Measurements from ENCODE around the gene EML4. TPM values are rescaled to one million over a fixed set of nuclear protein-coding genes. Genes with fewer than 3 reads are reported as not detected.

Gene EML4
- polyA plus RNA-seq, 1 of the 3 experiments (the other 2 are of a cell fraction): 35.0 TPM

DNA sequence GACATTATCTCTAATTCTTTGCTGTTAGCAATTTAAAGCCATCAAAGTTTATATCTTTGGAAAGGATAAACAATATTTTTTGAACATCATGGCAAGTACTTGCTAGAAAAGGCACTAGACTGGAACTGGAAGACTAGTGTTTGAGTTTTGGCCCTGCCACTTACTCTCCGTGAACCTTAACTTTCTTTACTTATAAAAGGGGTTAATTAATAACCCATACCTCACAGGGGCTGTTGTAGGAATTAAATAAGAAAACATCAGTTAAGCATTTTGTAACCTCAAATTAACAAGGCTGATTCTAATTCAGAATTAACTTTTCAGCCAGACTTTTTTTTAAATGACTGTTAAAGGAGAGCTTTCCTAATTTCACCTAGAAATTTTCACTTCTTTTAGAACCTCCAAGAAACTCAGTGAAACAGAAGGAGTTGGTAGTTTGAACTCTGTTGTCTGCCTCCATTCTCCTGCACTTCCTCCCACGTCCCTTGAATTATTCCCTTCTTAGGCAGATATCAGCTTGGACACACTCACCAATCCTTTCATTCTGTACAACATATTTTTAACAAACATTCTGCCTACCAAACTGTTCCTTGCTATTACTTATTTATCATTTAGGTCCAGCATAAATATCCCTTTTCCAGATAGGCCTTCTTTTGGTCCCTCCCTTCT, 112.4 kb downstream of the EML4 start (continued):
- TF ChIP-seq, protein P1, sequence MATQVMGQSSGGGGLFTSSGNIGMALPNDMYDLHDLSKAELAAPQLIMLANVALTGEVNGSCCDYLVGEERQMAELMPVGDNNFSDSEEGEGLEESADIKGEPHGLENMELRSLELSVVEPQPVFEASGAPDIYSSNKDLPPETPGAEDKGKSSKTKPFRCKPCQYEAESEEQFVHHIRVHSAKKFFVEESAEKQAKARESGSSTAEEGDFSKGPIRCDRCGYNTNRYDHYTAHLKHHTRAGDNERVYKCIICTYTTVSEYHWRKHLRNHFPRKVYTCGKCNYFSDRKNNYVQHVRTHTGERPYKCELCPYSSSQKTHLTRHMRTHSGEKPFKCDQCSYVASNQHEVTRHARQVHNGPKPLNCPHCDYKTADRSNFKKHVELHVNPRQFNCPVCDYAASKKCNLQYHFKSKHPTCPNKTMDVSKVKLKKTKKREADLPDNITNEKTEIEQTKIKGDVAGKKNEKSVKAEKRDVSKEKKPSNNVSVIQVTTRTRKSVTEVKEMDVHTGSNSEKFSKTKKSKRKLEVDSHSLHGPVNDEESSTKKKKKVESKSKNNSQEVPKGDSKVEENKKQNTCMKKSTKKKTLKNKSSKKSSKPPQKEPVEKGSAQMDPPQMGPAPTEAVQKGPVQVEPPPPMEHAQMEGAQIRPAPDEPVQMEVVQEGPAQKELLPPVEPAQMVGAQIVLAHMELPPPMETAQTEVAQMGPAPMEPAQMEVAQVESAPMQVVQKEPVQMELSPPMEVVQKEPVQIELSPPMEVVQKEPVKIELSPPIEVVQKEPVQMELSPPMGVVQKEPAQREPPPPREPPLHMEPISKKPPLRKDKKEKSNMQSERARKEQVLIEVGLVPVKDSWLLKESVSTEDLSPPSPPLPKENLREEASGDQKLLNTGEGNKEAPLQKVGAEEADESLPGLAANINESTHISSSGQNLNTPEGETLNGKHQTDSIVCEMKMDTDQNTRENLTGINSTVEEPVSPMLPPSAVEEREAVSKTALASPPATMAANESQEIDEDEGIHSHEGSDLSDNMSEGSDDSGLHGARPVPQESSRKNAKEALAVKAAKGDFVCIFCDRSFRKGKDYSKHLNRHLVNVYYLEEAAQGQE (IDR thresholded peaks at IDR 0.05; ENCODE audit: low read depth, low read length): no peak

DNA sequence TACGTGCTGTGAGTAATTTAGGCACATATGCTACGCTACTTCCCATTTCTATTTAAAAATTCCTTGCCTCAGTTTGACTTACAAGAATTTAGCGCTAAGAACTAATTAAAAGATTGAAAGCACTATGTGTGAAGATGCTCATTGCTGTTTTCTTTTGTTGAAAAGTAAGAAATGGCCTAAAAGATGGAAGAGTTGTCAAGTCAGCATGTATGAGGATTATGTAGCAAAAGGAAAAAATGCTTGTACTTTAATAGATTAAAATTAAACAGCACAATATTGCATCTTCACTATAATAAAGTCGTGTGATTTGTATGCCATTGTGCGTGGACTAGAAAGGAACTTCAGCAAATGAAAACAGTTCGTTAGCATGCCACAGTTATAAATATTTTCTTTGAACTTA, 114.9 kb downstream of the EML4 start:
- no peaks in the 10 kb centered on the region for H3K9me2 ChIP-seq
- no peak for TF ChIP-seq TEAD4 (IDR thresholded peaks at IDR 0.05; ENCODE audit: borderline replicate concordance, insufficient read depth)
- no peak for TF ChIP-seq FOXM1 (IDR thresholded peaks at IDR 0.05; ENCODE audit: low read depth)
- TF ChIP-seq, protein P2, sequence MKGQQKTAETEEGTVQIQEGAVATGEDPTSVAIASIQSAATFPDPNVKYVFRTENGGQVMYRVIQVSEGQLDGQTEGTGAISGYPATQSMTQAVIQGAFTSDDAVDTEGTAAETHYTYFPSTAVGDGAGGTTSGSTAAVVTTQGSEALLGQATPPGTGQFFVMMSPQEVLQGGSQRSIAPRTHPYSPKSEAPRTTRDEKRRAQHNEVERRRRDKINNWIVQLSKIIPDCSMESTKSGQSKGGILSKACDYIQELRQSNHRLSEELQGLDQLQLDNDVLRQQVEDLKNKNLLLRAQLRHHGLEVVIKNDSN (IDR thresholded peaks at IDR 0.05; ENCODE audit: borderline replicate concordance, low read depth): no peak
- TF ChIP-seq, protein P3, sequence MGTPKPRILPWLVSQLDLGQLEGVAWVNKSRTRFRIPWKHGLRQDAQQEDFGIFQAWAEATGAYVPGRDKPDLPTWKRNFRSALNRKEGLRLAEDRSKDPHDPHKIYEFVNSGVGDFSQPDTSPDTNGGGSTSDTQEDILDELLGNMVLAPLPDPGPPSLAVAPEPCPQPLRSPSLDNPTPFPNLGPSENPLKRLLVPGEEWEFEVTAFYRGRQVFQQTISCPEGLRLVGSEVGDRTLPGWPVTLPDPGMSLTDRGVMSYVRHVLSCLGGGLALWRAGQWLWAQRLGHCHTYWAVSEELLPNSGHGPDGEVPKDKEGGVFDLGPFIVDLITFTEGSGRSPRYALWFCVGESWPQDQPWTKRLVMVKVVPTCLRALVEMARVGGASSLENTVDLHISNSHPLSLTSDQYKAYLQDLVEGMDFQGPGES (IDR thresholded peaks at IDR 0.05; ENCODE audit: low read depth, low read length): no peak
- TF ChIP-seq EP300 (IDR thresholded peaks at IDR 0.05; ENCODE audit: borderline replicate concordance in 1 of 2, low read depth in 1 of 2, low read length in 1 of 2): no peak
- TF ChIP-seq FOSL2 (IDR thresholded peaks at IDR 0.05; ENCODE audit: borderline replicate concordance, low read depth): no peak
- TF ChIP-seq RFX5 (IDR thresholded peaks at IDR 0.05; ENCODE audit: low read length): no peak
- no peak for TF ChIP-seq RXRA (IDR thresholded peaks at IDR 0.05; ENCODE audit: borderline replicate concordance, low read depth)
- TF ChIP-seq NRF1 (IDR thresholded peaks at IDR 0.05; ENCODE audit: low read depth, low read length): no peak
- no peak for TF ChIP-seq FOXJ3 (CRISPR knock-in tag; IDR thresholded peaks at IDR 0.05)
- H3K4me3 ChIP-seq (ENCODE audit: low read depth in 2 of 2, low read length in 1 of 2): no peak overlapping the region
- POLR2A ChIA-PET: no interaction called here
- WGBS (ENCODE audit: low lambda C conversion rate): 93% methylated on average over 6 of the region's 6 CpGs
- no peaks in the 10 kb centered on the region; a peak in 2 of 4 replicates for H3K4me1 ChIP-seq (ENCODE audit: control insufficient read depth in 1 of 2, insufficient read depth in 2 of 2, low read depth in 1 of 2, low read length in 1 of 2)
- no peak overlapping the region for H2AFZ ChIP-seq (ENCODE audit: low read depth)
- DNase-seq: no peak
- no peaks in the 10 kb centered on the region for H4K20me1 ChIP-seq (ENCODE audit: insufficient read depth)
- no peak overlapping the region for H3K4me2 ChIP-seq
- H3K9ac ChIP-seq: no peak overlapping the region
- peaks cover 3% of the 10 kb centered on the region for H3F3A ChIP-seq (replicated peaks; ENCODE audit: insufficient read depth)
- H3K27me3 ChIP-seq (ENCODE audit: insufficient read depth): no peaks in the 10 kb centered on the region
- H3K79me2 ChIP-seq (ENCODE audit: insufficient read depth): no peaks in the 10 kb centered on the region
- no peaks in the 10 kb centered on the region for H3K9me3 ChIP-seq
- CTCF ChIA-PET: interaction anchor here (1.1 to 1.2 kb wide), 3 partner anchors 9 to 414 kb away, joined by 3 read pairs; no protein-coding TSS in a partner anchor
- no peak overlapping the region for H3K27ac ChIP-seq (ENCODE audit: low read depth in 2 of 2, low read length in 1 of 2)
- H3K36me3 ChIP-seq (replicated peaks in 1 of 2; ENCODE audit: control insufficient read depth in 1 of 2, insufficient read depth in 2 of 2, low read length in 1 of 2): peaks cover 48 to 80% of the 10 kb centered on the region in 2 experiments

Data from SK-N-SH (cell line).